ENCODE data around the gene CACNG1.

DNA sequence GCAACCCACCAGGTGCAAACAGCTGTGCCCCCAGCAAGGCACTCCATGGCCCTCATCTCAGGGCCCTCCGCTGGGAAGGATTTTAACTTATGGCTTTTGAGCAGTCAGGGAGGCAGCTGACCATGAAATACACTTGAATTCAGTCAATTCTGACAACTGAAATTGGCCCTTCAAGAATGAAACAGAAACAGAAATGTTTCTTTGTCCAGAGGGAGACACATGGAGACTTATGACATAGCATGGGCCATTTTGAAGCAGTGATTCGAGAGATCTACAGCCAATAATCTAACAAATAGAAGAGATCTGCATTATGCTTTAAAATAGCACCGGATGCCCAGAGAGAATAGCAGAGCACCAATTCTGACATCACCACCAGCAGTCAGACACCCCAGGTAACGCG is 7.5 kb downstream of the CACNG1 start:
- TF ChIP-seq, protein P1, sequence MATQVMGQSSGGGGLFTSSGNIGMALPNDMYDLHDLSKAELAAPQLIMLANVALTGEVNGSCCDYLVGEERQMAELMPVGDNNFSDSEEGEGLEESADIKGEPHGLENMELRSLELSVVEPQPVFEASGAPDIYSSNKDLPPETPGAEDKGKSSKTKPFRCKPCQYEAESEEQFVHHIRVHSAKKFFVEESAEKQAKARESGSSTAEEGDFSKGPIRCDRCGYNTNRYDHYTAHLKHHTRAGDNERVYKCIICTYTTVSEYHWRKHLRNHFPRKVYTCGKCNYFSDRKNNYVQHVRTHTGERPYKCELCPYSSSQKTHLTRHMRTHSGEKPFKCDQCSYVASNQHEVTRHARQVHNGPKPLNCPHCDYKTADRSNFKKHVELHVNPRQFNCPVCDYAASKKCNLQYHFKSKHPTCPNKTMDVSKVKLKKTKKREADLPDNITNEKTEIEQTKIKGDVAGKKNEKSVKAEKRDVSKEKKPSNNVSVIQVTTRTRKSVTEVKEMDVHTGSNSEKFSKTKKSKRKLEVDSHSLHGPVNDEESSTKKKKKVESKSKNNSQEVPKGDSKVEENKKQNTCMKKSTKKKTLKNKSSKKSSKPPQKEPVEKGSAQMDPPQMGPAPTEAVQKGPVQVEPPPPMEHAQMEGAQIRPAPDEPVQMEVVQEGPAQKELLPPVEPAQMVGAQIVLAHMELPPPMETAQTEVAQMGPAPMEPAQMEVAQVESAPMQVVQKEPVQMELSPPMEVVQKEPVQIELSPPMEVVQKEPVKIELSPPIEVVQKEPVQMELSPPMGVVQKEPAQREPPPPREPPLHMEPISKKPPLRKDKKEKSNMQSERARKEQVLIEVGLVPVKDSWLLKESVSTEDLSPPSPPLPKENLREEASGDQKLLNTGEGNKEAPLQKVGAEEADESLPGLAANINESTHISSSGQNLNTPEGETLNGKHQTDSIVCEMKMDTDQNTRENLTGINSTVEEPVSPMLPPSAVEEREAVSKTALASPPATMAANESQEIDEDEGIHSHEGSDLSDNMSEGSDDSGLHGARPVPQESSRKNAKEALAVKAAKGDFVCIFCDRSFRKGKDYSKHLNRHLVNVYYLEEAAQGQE (IDR thresholded peaks at IDR 0.05; ENCODE audit: low read depth): no peak
- no peak for TF ChIP-seq TEAD4 (IDR thresholded peaks at IDR 0.05)
- TF ChIP-seq TCF12 (IDR thresholded peaks at IDR 0.05; ENCODE audit: low read depth): no peak
- no peak for TF ChIP-seq NFIC (IDR thresholded peaks at IDR 0.05)
- TF ChIP-seq, protein P2, sequence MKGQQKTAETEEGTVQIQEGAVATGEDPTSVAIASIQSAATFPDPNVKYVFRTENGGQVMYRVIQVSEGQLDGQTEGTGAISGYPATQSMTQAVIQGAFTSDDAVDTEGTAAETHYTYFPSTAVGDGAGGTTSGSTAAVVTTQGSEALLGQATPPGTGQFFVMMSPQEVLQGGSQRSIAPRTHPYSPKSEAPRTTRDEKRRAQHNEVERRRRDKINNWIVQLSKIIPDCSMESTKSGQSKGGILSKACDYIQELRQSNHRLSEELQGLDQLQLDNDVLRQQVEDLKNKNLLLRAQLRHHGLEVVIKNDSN (IDR thresholded peaks at IDR 0.05): no peak
- TF ChIP-seq, protein P3, sequence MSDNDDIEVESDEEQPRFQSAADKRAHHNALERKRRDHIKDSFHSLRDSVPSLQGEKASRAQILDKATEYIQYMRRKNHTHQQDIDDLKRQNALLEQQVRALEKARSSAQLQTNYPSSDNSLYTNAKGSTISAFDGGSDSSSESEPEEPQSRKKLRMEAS (IDR thresholded peaks at IDR 0.05): no peak
- no peak for TF ChIP-seq RAD21 (IDR thresholded peaks at IDR 0.05; ENCODE audit: low read depth)
- TF ChIP-seq YY1 (IDR thresholded peaks at IDR 0.05; ENCODE audit: low read depth): no peak
- no peak for TF ChIP-seq CEBPB (IDR thresholded peaks at IDR 0.05)
- no peak for TF ChIP-seq CREB1 (IDR thresholded peaks at IDR 0.05; ENCODE audit: low read depth)
- TF ChIP-seq TAF1 (IDR thresholded peaks at IDR 0.05; ENCODE audit: low read depth): no peak
